Stimulated activated CD8-positive, alpha-beta memory T cell treated with anti-CD3 and anti-CD28 coated beads, Interleukin-15, amount 100 ng/mL, for 4 hours (primary cell): Measurements from ENCODE around the gene LYZL6.
"Not testable (repeated sequence)": the region's sequence is repeated elsewhere in the genome, so short reads cannot be mapped to it uniquely, and the experiment has no call there.

Source experiments
- DNase-seq, 2 donors: peaks; one replicate each; pipeline ENCODE4 v3.0.0-alpha.2; 2020; ENCODE audit warnings: low read depth in 2 of 2

Gene LYZL6

GRCh38 chr17:35947156-35947585 is 3.7 kb upstream of the LYZL6 start:
- peak in 1 of 2 donors; percentile 12 for DNase-seq

- no peak for DNase-seq
Observed at GRCh38 chr17:35944151-35944550, 638 bp upstream of the LYZL6 start.

- no peak for DNase-seq
Observed at GRCh38 chr17:35942588-35943186, 826 bp downstream of the LYZL6 start.

- not testable (repeated sequence) for DNase-seq
Observed at GRCh38 chr17:35938492-35938891, 5.0 kb downstream of the LYZL6 start.

GRCh38 chr17:35936063-35936462 is 7.5 kb downstream of the LYZL6 start:
- DNase-seq: no peak

GRCh38 chr17:35934760-35935159 is 8.8 kb downstream of the LYZL6 start:
- no peak for DNase-seq

GRCh38 chr17:35932586-35932985 is 10.9 kb downstream of the LYZL6 start:
- DNase-seq: no peak

GRCh38 chr17:35931794-35932425 is 11.6 kb downstream of the LYZL6 start:
- DNase-seq: no peak

GRCh38 chr17:35930211-35931065 is 13.1 kb downstream of the LYZL6 start, which contains the start of gene RDM1:
Gene RDM1, minus strand, starts transcription at chr17:35930773. Its CDS starts 46 bp downstream, at chr17:35930727.
- DNase-seq: peak; percentile 58 to 68

GRCh38 chr17:35927714-35928113 is 15.8 kb downstream of the LYZL6 start:
- DNase-seq: no peak

- DNase-seq: no peak
Observed at GRCh38 chr17:35923609-35924114, 19.9 kb downstream of the LYZL6 start.

GRCh38 chr17:35920229-35920628 is 23.3 kb downstream of the LYZL6 start:
- no peak for DNase-seq

GRCh38 chr17:35918665-35919064 is 24.8 kb downstream of the LYZL6 start:
- DNase-seq: no peak

GRCh38 chr17:35917519-35918213 is 25.8 kb downstream of the LYZL6 start:
- no peak for DNase-seq

GRCh38 chr17:35915153-35915964 is 28.2 kb downstream of the LYZL6 start:
- no peak for DNase-seq

GRCh38 chr17:35914354-35914753 is 29.2 kb downstream of the LYZL6 start:
- DNase-seq: no peak

GRCh38 chr17:35913609-35914008 is 29.9 kb downstream of the LYZL6 start:
- no peak for DNase-seq

- no peak for DNase-seq
Observed at GRCh38 chr17:35912942-35913341, 30.6 kb downstream of the LYZL6 start.

GRCh38 chr17:35912339-35912912 is 31.1 kb downstream of the LYZL6 start:
- DNase-seq: no peak

GRCh38 chr17:35909408-35909807 is 34.1 kb downstream of the LYZL6 start:
- no peak for DNase-seq

GRCh38 chr17:35907691-35908090 is 35.8 kb downstream of the LYZL6 start:
- no peak for DNase-seq
